Left ventricle myocardium inferior (tissue), 1 donor: ENCODE measurements around the gene PSEN1. TPM values are rescaled to one million over a fixed set of nuclear protein-coding genes. Genes with fewer than 3 reads are reported as not detected.
"Not testable (repeated sequence)": the region's sequence is repeated elsewhere in the genome, so short reads cannot be mapped to it uniquely, and the experiment has no call there.

Experiments
- DNase-seq: peaks from one replicate; pipeline ENCODE4 v3.0.0-alpha.2; 2020
- H3K27ac ChIP-seq: fragments of 200-600 bp; replicated peaks from 2 replicates; pipeline ENCODE4 v1.8.0; 2021
- H3K27me3 ChIP-seq: fragments of 200-600 bp; 2 replicates; pipeline ENCODE4 v1.8.0; 2021; ENCODE audit warnings: low read depth
- H3K36me3 ChIP-seq: fragments of 200-600 bp; 2 replicates; pipeline ENCODE4 v1.8.0; 2021
- H3K4me1 ChIP-seq: fragments of 200-600 bp; 2 replicates; pipeline ENCODE4 v1.8.0; 2021
- H3K4me3 ChIP-seq: fragments of 200-600 bp; 2 replicates; pipeline ENCODE4 v1.8.0; 2021; ENCODE audit warnings: mild to moderate bottlenecking, moderate library complexity
- H3K9me3 ChIP-seq: fragments of 200-600 bp; replicated peaks from 2 replicates; pipeline ENCODE4 v1.8.0; 2021
- intact Hi-C: fragments of 100-400 bp; cut with micrococcal nuclease; formaldehyde crosslinking; loops from one replicate; pipeline ENCODE4 v1.11.0; 2022
- total RNA-seq: library from RNA; stranded (reverse); fragmentation: NEBNext Ultra II Directional; extraction: Animal tissue kit (Norgen Biotek cat#: 25700); gene quantifications from one replicate; pipeline ENCODE4 v1.2.1, GENCODE V29; 2021
- TF ChIP-seq, protein P1 (sequence below): fragments of 200-600 bp; IDR thresholded peaks from 2 replicates; pipeline ENCODE4 v1.8.0; 2021; ENCODE audit warnings: antibody characterized with exemption, mild to moderate bottlenecking, borderline replicate concordance
- donor health status: DM: no; HTN: yes; CAD: no; lungs with severe emphysema.

PSEN1 gene
- total RNA-seq, 1 donor from 2014 or later = 25.2 TPM

DNA sequence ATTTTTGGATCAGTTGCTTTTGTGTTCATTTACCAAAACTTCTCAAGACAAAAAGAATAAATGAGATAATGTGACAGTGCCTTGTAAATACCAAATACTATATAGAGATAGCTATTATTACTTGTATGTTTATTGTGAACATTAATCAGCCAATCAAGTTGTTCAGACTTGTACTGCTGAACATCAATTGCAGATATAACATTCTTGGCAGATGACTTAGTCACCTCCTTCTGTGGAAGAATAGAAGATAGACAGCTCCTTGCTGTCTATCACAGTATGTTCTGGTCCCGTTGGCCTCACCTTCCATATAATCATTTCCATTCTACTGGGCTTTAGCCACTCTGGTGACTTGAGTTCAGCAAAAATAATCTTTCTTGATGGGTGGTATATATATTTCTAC, 30.1 kb downstream of the PSEN1 start:
- H3K9me3 ChIP-seq = no peaks in the 10 kb centered on the region
- H3K4me3 ChIP-seq = no peak overlapping the region
- H3K27ac ChIP-seq = no peak overlapping the region
- H3K4me1 ChIP-seq = no peaks in the 10 kb centered on the region
- DNase-seq = no peak
- H3K36me3 ChIP-seq = peaks cover 84% of the 10 kb centered on the region
- TF ChIP-seq, protein P1, sequence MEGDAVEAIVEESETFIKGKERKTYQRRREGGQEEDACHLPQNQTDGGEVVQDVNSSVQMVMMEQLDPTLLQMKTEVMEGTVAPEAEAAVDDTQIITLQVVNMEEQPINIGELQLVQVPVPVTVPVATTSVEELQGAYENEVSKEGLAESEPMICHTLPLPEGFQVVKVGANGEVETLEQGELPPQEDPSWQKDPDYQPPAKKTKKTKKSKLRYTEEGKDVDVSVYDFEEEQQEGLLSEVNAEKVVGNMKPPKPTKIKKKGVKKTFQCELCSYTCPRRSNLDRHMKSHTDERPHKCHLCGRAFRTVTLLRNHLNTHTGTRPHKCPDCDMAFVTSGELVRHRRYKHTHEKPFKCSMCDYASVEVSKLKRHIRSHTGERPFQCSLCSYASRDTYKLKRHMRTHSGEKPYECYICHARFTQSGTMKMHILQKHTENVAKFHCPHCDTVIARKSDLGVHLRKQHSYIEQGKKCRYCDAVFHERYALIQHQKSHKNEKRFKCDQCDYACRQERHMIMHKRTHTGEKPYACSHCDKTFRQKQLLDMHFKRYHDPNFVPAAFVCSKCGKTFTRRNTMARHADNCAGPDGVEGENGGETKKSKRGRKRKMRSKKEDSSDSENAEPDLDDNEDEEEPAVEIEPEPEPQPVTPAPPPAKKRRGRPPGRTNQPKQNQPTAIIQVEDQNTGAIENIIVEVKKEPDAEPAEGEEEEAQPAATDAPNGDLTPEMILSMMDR = no peak
- no peaks in the 10 kb centered on the region for H3K27me3 ChIP-seq
- intact Hi-C loops = no loop called here

DNA sequence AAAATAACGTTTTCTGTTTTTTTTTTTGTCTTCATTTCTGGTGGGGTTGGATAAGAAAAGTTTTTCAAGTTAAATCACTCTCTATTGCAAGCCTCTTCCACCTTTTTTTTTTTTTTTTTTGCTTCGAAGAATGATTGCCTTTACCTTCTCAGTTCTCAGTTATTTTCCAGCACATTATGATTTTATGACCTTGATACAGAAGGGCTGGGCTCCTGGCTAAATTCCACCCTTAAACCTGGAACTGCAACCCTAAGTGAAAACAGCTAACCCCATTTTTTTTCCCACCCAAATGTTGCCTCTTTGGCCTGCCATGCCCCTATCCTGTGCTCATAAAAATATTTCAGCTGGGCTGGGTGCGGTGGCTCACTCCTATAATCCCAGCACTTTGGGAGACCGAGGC, 31.4 kb downstream of the PSEN1 start:
- intact Hi-C loops = no loop called here
- TF ChIP-seq, protein P1 = no peak

DNA sequence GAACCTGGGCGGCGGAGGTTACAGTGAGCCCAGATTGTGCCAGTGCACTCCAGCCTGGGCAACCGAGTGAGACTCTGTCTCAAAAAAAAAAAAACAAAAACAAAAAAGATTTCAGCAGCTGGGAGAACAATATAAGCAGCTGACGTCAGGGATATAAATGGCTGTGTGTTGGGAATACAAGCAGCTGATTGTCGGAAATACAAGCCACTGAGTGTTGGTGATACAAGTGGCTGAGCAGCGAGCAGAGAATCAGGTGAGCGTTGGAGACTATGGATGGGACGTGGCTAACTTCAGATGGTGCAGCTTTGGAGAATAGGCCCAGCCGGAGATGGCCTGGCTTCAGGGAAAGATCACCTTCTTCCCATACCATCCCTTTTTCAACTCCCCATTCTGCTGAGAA, 32.0 kb downstream of the PSEN1 start:
- H3K4me3 ChIP-seq = no peak overlapping the region
- H3K9me3 ChIP-seq = no peaks in the 10 kb centered on the region
- no peaks in the 10 kb centered on the region for H3K27me3 ChIP-seq
- intact Hi-C loops = no loop called here
- H3K36me3 ChIP-seq = peaks cover 83% of the 10 kb centered on the region
- TF ChIP-seq, protein P1 = no peak
- no peak overlapping the region for H3K27ac ChIP-seq
- H3K4me1 ChIP-seq = no peaks in the 10 kb centered on the region
- no peak for DNase-seq

More for the DNA sequence above, 31.4 kb downstream of the PSEN1 start:
- no peaks in the 10 kb centered on the region for H3K27me3 ChIP-seq
- H3K36me3 ChIP-seq = peaks cover 86% of the 10 kb centered on the region
- H3K27ac ChIP-seq = no peak overlapping the region
- H3K9me3 ChIP-seq = no peaks in the 10 kb centered on the region
- H3K4me1 ChIP-seq = no peaks in the 10 kb centered on the region
- no peak overlapping the region for H3K4me3 ChIP-seq
- no peak for DNase-seq

DNA sequence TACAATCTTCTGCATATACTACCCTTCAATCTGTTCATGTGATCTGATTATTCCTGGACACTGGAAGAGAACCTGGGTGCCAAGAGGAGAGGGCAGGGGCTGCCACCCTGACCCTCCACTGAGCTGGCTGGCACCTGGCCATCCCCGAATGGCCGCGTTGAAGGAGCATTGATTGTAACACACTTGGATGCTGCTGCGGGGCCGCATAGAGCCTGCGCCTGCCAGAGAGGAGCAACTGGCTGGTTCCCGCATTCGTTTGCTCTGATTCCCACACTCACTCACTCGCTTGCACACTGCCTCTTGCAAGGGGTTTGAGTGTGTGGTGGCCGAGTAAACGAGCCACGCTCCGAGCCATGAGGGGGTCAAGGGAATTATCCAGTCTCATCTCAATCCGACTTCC, 32.4 kb downstream of the PSEN1 start:
- H3K4me1 ChIP-seq = no peaks in the 10 kb centered on the region
- no peaks in the 10 kb centered on the region for H3K27me3 ChIP-seq
- no peak overlapping the region for H3K27ac ChIP-seq
- H3K4me3 ChIP-seq = no peak overlapping the region
- H3K36me3 ChIP-seq = peaks cover 84% of the 10 kb centered on the region
- intact Hi-C loops = no loop called here
- DNase-seq = no peak
- TF ChIP-seq, protein P1 = no peak
- no peaks in the 10 kb centered on the region for H3K9me3 ChIP-seq

DNA sequence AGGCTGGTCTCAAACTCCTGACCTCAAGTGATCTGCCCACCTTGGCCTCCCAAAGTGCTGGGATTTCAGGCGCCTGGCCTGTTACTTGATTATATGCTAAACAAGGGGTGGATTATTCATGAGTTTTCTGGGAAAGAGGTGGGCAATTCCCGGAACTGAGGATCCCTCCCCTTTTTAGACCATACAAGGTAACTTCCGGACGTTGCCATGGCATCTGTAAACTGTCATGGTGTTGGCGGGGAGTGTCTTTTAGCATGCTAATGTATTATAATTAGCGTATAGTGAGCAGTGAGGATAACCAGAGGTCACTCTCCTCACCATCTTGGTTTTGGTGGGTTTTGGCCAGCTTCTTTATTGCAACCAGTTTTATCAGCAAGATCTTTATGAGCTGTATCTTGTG, 33.5 kb downstream of the PSEN1 start:
- not testable (repeated sequence) for H3K9me3 ChIP-seq, H3K4me1 ChIP-seq, H3K27me3 ChIP-seq, H3K27ac ChIP-seq, H3K4me3 ChIP-seq, DNase-seq
- intact Hi-C loops = loop anchor here (10.0 kb wide), 1 partner anchor 305 kb away; no protein-coding TSS in a partner anchor
- peaks cover 91% of the 10 kb centered on the region for H3K36me3 ChIP-seq

DNA sequence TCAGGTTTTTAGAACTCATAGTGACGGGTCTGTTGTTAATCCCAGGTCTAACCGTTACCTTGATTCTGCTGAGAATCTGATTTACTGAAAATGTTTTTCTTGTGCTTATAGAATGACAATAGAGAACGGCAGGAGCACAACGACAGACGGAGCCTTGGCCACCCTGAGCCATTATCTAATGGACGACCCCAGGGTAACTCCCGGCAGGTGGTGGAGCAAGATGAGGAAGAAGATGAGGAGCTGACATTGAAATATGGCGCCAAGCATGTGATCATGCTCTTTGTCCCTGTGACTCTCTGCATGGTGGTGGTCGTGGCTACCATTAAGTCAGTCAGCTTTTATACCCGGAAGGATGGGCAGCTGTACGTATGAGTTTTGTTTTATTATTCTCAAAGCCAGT, 34.4 kb downstream of the PSEN1 start:
- intact Hi-C loops = loop anchor here (10.0 kb wide), 1 partner anchor 304 kb away; no protein-coding TSS in a partner anchor
- no peaks in the 10 kb centered on the region for H3K27me3 ChIP-seq
- TF ChIP-seq, protein P1 = no peak
- no peaks in the 10 kb centered on the region for H3K4me1 ChIP-seq
- no peak overlapping the region for H3K4me3 ChIP-seq
- H3K9me3 ChIP-seq = no peaks in the 10 kb centered on the region
- no peak overlapping the region for H3K27ac ChIP-seq
- no peak for DNase-seq
- peaks cover 91% of the 10 kb centered on the region for H3K36me3 ChIP-seq
